Osteocyte (in vitro differentiated cells): ENCODE measurements around the gene PDZD8. TPM values are rescaled to one million over a fixed set of nuclear protein-coding genes. Genes with fewer than 3 reads are reported as not detected.

Experiments
- DNase-seq: peaks from one replicate; pipeline ENCODE4 v3.0.0; 2021; ENCODE audit warnings: mixed read lengths; ENCODE audit not compliant: unreplicated experiment; ENCODE audit errors: extremely low spot score
- H3K27ac Mint-ChIP-seq: one replicate; pipeline ENCODE4 v1.8.0; 2021; ENCODE audit warnings: mild to moderate bottlenecking, mixed read lengths; ENCODE audit not compliant: unreplicated experiment
- H3K27me3 Mint-ChIP-seq: one replicate; pipeline ENCODE4 v1.8.0; 2021; ENCODE audit warnings: mixed read lengths; ENCODE audit not compliant: unreplicated experiment
- H3K36me3 Mint-ChIP-seq: one replicate; pipeline ENCODE4 v1.8.0; 2021; ENCODE audit warnings: mixed read lengths; ENCODE audit not compliant: unreplicated experiment
- H3K4me1 Mint-ChIP-seq: one replicate; pipeline ENCODE4 v1.8.0; 2021; ENCODE audit warnings: mixed read lengths; ENCODE audit not compliant: unreplicated experiment
- H3K4me3 Mint-ChIP-seq: one replicate; pipeline ENCODE4 v1.8.0; 2021; ENCODE audit warnings: mild to moderate bottlenecking, moderate library complexity, mixed read lengths; ENCODE audit not compliant: unreplicated experiment
- H3K9me3 Mint-ChIP-seq: one replicate; pipeline ENCODE4 v1.8.0; 2021; ENCODE audit warnings: mixed read lengths; ENCODE audit not compliant: unreplicated experiment
- total RNA-seq: library from RNA; stranded (reverse); gene quantifications from 2 replicates; pipeline ENCODE4 v1.2.1, GENCODE V29; 2021
- TF ChIP-seq, protein P1 (sequence below): fragments of 200-600 bp; sonication (generic); IDR thresholded peaks from 2 replicates; pipeline ENCODE4 v1.5.0; 2021; ENCODE audit warnings: antibody characterized with exemption, mild to moderate bottlenecking, moderate library complexity

PDZD8 gene
- total RNA-seq, 1 donor from 2014 or later, result 32.9 TPM

DNA sequence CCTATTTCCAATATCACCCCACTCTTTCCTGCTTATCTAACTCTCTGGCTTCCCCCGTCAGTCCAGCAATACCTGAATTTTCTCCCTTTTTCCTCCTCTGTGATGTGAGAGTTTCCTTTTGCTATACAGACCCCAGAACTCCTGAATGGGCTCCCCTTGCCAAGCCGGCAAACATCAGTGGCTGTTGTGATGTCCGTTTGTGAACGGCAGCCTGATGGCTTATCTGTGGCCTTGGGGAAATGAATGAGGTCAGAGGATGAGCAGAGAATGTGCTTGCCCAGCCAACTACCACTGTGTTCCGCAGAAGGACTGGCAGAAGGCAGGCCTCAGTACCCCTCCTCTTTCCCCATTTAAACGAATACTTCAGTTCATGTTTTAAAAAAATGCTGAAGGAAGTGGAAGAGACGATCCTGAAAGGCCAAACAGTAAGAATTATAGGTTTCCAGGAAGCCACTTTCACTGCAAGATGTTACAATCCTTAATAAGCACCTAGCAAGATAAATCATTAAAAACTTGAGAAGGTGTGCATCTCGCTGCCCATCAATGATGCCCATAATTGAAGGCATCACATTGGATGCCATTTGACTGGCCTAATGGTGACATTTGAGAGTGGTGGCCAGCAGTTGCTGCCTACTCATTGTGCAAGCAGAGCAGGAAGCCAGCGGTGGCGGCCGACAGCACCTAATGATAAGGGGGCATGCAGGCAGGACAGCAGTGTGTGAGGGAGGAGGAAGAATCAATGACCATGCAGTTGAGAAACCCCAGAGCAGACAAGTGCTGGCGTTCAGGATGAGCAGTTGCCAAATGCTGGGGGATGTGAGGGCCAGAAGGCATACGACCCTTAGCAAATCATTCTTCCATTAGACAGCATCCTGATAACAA is 102.8 kb downstream of the PDZD8 start:
- Mint-ChIP-seq H3K4me1 (no peaks in the 10 kb centered on the region), H3K9me3 (no peaks in the 10 kb centered on the region), H3K27me3 (no peaks in the 10 kb centered on the region), H3K4me3 (no peak overlapping the region), H3K36me3 (no peaks in the 10 kb centered on the region), H3K27ac (no peak overlapping the region)
- DNase-seq, result no peak
- TF ChIP-seq, protein P1, sequence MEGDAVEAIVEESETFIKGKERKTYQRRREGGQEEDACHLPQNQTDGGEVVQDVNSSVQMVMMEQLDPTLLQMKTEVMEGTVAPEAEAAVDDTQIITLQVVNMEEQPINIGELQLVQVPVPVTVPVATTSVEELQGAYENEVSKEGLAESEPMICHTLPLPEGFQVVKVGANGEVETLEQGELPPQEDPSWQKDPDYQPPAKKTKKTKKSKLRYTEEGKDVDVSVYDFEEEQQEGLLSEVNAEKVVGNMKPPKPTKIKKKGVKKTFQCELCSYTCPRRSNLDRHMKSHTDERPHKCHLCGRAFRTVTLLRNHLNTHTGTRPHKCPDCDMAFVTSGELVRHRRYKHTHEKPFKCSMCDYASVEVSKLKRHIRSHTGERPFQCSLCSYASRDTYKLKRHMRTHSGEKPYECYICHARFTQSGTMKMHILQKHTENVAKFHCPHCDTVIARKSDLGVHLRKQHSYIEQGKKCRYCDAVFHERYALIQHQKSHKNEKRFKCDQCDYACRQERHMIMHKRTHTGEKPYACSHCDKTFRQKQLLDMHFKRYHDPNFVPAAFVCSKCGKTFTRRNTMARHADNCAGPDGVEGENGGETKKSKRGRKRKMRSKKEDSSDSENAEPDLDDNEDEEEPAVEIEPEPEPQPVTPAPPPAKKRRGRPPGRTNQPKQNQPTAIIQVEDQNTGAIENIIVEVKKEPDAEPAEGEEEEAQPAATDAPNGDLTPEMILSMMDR, result no peak

DNA sequence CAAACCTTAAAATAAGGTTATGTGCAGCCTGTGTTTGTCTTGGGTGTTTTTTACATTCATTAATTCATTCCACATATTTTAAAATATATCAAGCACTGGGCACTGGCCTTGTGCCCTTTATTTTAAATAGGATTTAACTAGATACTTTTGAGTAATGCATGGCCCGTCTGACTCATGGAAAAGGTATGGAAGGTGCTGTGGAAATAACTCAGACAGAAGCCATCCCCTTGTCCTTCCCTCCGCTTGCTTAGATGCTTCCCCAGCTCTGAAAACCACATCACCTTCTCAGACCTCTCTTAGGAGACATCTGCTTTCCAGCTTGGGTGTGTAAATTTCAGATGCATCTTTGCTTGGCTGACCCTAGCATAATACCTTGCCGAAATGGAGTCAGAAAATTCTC is 103.8 kb downstream of the PDZD8 start:
- no peak overlapping the region for H3K27ac Mint-ChIP-seq
- H3K4me3 Mint-ChIP-seq, result no peak overlapping the region
- H3K27me3 Mint-ChIP-seq, result no peaks in the 10 kb centered on the region
- DNase-seq, result no peak
- no peaks in the 10 kb centered on the region for H3K9me3 Mint-ChIP-seq
- TF ChIP-seq, protein P1, result no peak
- H3K36me3 Mint-ChIP-seq, result no peaks in the 10 kb centered on the region
- no peaks in the 10 kb centered on the region for H3K4me1 Mint-ChIP-seq

DNA sequence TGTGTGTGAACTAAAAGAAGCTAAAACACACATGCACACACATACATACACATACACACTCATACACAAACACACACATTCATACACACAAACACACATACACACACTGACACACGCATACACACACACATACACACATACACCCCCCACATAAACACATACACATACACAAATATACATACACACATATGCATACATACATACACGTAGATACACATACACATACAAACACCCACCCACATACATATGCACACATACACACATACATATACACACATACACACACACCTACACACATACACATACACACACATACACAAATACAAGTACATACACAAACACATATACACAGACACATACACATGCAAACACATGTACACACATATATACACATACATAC is 106.3 kb downstream of the PDZD8 start:
- Mint-ChIP-seq H3K9me3 (no peaks in the 10 kb centered on the region), H3K4me1 (no peaks in the 10 kb centered on the region), H3K36me3 (no peaks in the 10 kb centered on the region), H3K27ac (no peak overlapping the region), H3K27me3 (no peaks in the 10 kb centered on the region), H3K4me3 (no peak overlapping the region)
- TF ChIP-seq, protein P1, result no peak
- DNase-seq, result no peak

DNA sequence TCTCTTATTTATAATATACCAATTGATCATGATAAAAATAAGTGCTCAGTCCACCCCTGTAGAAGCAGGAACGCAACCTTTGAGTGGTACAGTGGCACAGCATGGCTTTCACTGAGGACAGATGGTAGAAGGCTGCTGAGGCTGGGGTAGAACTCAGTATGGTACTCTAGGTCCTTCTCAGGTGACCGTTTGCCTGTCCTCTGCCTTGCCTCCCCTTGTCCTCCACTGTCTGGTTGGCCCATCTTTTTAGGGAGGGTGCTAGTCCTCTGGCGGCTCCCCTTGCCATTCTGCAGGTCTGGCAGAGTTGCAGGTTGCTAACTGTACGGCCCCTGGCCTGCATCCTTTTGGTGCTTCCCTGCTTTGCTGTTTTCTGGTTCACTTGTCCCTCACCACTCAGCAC is 107.0 kb downstream of the PDZD8 start:
- Mint-ChIP-seq H3K4me1 (no peaks in the 10 kb centered on the region), H3K27me3 (no peaks in the 10 kb centered on the region), H3K9me3 (no peaks in the 10 kb centered on the region), H3K27ac (no peak overlapping the region), H3K4me3 (no peak overlapping the region), H3K36me3 (no peaks in the 10 kb centered on the region)
- no peak for DNase-seq
- TF ChIP-seq, protein P1, result no peak

DNA sequence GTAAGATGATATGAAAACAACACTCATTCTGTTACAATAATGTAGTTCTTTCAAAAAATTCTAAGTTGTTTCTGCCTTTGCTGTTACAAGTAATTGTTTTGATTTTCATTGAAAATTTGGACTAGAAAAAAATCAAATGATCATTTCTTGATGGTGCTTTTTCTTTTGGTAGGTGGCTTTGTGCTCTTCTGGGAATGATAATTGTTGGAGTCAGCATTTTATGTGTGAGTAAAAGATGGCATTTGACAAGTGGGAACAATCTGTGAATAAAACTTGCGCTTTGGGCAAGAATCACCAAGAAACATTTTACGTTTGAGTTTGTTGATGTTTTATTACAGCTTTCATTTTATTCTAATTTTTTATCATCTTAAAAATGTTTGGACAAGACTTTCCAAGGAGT is 108.4 kb downstream of the PDZD8 start:
- TF ChIP-seq, protein P1, result no peak
- no peak for DNase-seq
- H3K36me3 Mint-ChIP-seq, result no peaks in the 10 kb centered on the region
- no peaks in the 10 kb centered on the region for H3K9me3 Mint-ChIP-seq
- H3K4me3 Mint-ChIP-seq, result no peak overlapping the region
- H3K27me3 Mint-ChIP-seq, result peaks cover 4% of the 10 kb centered on the region
- no peak overlapping the region for H3K27ac Mint-ChIP-seq
- H3K4me1 Mint-ChIP-seq, result no peaks in the 10 kb centered on the region
